Stimulated activated CD4-positive, alpha-beta T cell treated with anti-CD3 and anti-CD28 coated beads, Interleukin-2, amount 100 ng/mL, for 24 hours (primary cell): Measurements from ENCODE around the gene IQUB.
"Not testable (repeated sequence)": the region's sequence is repeated elsewhere in the genome, so short reads cannot be mapped to it uniquely, and the experiment has no call there.

ENCODE experiments used
- DNase-seq, 2 donors: peaks; one replicate each; pipeline ENCODE4 v3.0.0-alpha.2; 2020

IQUB gene

GRCh38 chr7:123485187-123485586 lies 49.2 kb downstream of the IQUB start:
- DNase-seq: no peak

DNA sequence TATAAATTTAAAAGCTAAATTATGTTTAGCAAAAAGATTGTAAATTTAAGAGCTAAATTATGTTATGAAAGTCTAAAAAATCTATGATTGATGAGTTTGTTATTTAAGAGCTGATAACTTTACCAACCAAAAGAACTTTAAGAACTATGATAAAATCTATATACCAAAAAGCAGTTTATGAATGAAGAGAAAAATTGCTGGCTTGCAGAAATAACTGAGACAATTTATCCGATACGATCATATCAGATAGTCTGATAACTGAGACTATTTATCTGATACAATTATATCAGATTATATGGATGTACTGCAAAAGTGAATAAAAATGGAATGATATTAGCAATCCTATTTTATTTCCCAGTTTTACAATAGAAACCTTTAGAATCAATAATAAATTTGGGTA lies 50.2 kb downstream of the IQUB start:
- DNase-seq: no peak

DNA sequence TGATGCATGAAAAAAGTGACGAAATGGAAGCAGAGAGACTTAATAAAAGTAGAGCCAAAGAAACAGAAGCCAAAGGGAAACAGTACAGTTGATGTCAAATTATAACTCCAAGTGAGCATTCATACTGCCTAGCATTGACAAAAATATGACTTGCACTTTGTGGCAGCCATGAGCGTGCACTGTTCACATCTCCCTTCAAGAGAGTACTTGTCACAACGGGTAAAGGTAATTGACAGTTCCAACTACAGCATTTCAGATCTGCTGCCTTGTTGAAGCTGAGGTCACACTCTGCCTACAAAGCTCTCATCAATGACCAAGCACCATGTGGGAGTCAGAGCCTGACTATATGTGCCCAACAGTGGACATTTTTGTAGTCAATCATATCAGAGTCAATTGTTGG lies 54.3 kb downstream of the IQUB start:
- no peak for DNase-seq

- not testable (repeated sequence) for DNase-seq
Measured at GRCh38 chr7:123478056-123478455, 56.3 kb downstream of the IQUB start.

DNA sequence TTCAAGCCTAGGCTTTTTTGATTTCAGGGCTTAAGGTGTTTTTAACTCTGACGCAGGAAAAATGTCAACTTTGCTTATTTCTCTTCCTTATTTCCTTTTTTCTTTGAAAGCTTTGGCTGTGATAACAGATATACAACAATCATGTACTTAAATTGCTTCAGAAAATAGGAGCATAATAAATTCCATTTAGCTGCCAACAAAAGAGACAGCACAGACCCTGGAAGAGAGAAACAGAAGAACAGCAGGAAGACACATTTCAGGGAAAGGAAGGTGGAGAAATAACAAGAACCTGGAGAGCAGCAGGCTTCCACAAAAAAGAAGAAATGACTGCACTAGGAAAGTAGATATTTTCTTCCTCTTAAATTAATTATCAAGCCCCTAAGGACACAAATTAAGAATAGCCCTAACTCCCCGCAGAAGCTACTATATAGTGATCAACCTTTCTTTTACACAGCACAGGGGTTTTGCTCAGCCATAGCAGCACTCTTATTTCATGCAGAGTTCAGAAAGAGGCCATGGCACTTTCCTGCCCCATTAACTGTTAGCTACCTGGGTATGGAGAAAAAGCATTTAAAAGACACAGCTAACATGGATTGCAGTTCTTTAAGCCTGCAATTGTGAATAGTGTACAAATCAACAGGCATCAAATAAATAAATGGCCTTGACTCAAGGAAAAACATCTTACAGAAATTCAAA lies 61.5 kb downstream of the IQUB start:
- no peak for DNase-seq

DNA sequence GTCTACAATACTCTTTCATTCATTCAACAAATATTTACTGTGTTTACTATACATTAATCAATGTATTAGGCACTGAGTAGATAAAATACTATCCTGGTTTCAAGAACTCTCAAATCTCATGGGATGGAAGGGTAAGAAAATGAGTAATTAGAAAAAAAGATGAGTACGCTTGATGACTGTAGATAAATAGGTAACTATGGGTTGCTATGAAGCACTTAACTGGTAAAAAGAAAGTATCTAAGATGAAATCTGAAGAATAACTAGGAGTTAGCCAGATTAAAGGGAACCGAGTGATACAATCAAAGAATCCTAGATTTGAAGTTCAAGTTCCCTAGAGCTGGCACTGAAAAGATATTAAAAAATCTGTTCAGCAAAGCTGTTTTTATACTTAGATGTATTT lies 62.1 kb downstream of the IQUB start:
- no peak for DNase-seq

DNA sequence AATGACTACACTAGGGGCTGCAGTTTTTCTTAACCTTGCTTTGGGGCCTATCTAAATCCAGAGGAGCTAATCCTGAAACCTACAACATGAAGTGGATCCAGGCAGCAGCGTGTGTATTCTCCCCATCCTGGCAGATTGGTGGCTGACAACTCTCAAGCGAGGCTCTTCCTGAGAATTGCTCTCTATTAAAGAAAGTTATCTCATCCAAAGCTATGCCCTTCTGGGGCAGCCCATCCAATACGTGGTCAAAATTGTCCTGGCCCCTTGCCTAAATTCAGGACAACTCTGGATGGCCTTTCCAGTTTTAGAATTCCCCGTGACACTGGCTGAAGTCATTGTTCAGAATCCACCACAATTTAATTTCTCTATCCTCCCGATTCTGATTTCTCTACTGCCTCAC lies 66.1 kb downstream of the IQUB start:
- no peak for DNase-seq

DNA sequence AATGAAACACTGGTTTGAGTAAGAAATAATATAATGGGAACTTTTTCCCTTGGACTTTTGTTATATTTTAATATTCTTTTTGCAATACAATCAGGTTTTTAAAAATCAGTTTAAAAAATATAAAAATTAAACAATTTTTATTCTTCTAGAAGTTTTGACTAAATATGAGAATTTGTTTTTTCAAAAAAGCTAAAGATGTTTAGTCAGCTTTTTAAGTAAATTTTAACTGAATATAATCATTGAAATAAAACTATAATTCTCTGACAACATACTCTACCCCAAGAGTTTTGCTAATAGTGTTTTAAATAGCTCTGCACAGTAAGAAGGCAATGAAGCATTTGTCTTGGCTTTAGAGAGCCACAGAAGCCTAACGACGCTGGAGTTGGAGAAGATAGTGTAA lies 70.5 kb downstream of the IQUB start:
- no peak for DNase-seq

- DNase-seq: no peak
Measured at GRCh38 chr7:123460616-123461015, 73.8 kb downstream of the IQUB start.

- DNase-seq: no peak
Measured at GRCh38 chr7:123455965-123456470, 78.4 kb downstream of the IQUB start.

DNA sequence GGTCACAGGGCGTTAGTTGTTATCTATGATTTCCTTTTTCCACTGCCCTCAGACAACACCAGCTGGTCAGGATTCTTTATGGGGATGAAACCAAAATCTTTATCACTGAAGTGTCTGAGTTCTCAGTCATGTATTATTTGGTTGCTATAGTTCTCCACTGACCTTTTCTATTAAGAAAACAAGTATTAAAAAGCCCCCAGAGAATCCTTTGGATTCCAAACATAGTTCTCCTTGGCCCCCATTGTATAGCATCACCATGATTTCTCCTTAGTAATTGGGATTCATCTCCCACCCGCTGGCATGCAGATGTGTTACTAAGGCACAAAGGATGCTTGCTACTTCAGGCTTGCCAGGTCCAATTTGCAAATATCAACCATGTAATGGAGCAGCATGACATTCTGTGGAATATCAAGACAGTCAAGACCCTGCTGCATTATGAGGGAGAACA lies 94.3 kb downstream of the IQUB start:
- DNase-seq: no peak

GRCh38 chr7:123439191-123439590 lies 95.2 kb downstream of the IQUB start:
- no peak for DNase-seq

- no peak for DNase-seq
Measured at GRCh38 chr7:123437447-123437995, 96.9 kb downstream of the IQUB start.

- no peak for DNase-seq
Measured at GRCh38 chr7:123435080-123435700, 99.2 kb downstream of the IQUB start.

- DNase-seq: no peak
Measured at GRCh38 chr7:123433665-123434064, 100.7 kb downstream of the IQUB start.

GRCh38 chr7:123432601-123433000 lies 101.8 kb downstream of the IQUB start:
- no peak for DNase-seq

DNA sequence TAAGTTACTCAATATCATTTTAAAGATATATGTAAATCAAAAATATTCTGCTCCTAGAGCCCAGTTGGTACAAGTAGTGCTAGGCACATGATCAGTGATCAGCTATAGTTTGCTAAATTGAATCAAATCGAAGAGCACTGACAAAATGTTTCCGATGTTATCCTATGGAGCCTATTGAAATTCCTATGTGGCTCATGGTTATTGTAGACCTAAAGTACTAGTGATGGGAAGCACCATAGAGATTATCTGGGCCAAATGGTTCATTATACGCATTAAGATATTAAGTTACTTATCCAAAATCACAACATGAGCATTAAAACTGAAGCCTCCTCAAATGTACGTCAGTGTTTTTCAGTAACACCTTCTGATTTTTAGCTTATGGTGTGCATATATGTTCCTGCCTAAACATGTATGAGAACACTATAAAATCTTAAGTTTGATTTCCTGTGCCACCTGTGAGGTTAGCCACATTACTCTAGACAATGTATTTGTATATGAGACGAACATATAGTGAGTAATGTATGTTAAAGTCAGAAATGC lies 103.2 kb downstream of the IQUB start:
- DNase-seq: no peak

DNA sequence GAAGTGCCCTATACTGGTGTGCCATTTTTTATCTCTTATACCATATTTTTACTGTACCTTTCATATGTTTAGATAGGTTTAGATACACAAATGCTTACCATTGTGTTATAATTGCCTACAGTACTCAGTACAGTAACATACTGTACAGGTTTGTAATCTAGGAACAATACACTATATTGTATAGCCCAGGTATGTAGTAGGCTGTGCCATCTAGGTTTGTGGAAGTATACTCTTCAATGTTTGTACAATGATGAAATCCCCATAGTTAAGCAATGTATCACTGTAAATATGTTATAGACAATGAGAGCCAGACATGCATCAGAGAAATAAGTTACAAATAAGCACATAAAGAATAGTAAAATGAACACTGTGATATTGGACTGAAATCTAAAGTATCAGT lies 109.1 kb downstream of the IQUB start:
- DNase-seq: no peak

DNA sequence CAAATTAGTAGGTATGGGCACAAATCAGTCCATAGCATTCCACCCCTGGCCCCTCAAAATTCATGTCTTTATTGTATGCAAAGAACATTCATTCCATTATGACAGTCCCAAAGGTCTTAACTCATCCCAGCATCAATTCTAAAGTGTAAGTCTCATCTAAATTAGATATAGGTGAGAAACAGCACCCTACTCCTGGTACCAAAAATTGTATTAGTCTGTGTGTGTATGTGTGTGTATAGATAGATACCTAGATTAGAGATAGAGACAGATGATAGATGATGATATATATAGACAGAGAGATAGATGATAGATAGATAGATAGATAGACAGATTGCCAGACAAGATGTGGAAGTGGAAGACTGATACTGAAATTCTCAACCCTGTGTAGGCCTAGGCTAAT lies 109.9 kb downstream of the IQUB start:
- DNase-seq: no peak

DNA sequence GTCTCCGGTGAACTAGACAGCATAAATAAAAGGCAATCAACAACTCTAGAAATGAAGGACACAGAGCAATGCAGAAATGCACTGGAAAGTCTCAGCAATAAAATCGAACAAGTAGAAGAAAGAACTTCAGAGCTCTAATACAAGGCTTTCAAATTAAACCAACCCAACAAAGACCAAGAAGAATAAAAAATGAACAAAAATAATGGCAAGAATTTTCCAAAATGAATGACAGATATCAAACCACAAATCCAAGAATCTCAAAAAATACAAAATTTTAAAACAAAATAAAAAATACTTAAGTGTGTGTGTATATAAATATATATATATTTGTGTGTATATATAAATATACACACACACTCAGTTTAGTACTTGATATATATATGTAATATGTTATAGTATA lies 110.8 kb downstream of the IQUB start:
- no peak for DNase-seq

- DNase-seq: no peak
Measured at GRCh38 chr7:123417580-123417979, 116.8 kb downstream of the IQUB start.

- DNase-seq: no peak
Measured at GRCh38 chr7:123415625-123416024, 118.8 kb downstream of the IQUB start.

DNA sequence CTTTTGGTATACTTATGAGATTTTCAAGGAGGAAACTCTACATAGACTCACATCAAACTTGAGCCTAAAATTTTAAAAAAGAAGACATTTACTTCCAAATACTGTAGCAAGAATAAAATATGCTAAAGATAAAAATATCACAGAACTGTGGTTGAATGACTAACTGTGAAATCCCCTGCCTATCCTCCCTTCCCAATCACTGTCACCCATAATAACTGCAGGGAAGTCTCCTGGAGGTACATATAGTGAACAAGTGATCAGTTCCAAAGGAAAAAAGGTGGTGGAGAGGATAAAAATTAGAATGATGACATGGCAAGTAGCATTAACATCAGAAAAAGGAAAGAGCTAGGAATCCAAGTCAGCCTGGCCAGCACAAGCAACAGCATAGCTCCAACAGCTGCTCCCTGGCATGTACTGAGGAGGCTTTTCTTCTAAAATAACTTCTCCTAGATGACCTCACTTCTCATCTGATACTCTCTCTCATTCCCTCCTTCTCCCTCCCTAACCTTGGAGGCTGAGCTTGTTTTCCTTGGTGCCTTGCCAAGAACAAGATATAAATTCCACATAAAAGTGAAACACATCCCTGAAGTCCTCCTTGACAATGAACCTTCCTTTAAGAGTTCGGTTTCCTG lies 124.0 kb downstream of the IQUB start:
- DNase-seq: no peak

DNA sequence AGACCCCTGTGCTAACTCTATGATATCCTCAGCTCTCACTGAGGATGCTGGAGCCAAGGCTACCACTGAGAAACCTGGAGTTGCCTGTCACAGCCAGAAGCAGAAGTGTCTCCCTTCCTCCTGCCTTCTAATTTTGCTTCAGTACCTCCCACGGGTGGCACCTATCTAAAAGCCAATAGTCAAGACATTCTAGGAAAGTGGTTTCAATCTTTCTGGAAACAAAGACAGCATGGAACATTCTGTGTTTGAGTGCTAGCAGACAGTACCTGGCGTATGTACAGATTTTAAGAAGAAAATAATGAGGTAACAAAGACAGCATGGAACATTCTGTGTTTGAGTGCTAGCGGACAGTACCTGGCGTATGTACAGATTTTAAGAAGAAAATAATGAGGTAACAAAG lies 126.4 kb downstream of the IQUB start:
- not testable (repeated sequence) for DNase-seq
